GM15510 (cell line): Measurements from ENCODE around the gene SNX33.

Experiments
- POLR2A ChIP-seq: IDR thresholded peaks from 3 replicates; pipeline ENCODE4 v1.6.1; 2011; ENCODE audit warnings: borderline replicate concordance; ENCODE audit not compliant: insufficient read length; ENCODE audit errors: extremely low read depth

The SNX33 gene

DNA sequence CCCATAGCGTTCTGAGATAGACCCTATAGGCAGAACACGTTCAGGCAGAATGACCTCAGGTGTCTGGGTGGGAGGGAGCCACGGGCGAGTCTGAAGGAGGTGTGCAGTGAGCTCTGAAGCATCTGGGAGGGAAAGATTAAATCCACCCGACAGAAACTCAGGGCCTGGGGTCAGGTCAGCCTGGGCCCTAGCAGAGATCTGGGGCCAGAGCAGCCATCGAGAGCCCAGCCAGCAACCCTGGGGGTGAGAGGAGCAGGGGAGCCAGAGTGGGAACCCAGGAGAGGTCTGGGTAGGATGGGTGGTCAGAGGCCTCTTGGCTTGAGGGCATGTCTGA lies 22.1 kb downstream of the SNX33 start:
- TF ChIP-seq POLR2A = no peak

DNA sequence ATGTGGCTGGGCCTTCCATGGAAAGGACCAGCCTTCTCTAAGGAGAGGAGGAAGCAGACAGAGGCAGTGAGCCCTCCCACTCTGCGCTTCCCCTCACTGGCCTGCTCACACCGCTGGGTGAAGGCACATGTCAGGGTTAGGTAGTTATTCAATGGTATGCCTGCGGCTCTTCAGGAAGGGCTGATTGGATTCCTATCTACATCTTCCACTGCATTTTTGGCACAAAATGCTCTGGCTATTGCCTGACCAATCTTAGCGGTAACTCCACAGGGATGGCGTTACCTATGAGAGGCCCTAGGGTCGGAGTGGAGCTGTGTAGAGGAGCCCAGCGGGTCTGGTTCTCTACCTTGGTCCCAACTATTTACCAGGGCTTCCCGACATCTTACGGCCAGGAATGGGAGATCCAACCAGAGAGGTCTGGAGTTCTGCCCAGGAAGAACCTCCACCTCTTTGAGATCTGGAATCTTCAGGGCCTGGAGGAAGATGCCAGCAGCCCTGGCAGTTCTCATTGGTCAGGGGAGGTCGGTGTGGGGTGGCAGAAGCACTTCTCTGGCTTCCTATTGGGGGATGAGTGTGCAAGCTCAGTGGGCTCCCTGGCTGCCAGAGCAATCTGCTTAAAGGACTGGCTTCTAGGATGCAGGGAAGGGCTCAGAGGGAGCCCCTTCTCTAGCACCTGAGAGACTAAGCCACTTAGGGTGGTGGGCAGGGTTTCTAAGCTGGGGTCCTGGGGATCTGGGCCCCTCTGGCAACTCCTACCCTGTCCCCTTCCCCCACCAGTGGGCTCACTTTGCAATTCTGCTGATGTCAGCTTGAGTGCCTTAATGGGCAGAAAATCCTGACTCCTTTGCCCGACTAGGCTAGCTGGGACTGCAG lies 24.3 kb downstream of the SNX33 start:
- TF ChIP-seq POLR2A = no peak

DNA sequence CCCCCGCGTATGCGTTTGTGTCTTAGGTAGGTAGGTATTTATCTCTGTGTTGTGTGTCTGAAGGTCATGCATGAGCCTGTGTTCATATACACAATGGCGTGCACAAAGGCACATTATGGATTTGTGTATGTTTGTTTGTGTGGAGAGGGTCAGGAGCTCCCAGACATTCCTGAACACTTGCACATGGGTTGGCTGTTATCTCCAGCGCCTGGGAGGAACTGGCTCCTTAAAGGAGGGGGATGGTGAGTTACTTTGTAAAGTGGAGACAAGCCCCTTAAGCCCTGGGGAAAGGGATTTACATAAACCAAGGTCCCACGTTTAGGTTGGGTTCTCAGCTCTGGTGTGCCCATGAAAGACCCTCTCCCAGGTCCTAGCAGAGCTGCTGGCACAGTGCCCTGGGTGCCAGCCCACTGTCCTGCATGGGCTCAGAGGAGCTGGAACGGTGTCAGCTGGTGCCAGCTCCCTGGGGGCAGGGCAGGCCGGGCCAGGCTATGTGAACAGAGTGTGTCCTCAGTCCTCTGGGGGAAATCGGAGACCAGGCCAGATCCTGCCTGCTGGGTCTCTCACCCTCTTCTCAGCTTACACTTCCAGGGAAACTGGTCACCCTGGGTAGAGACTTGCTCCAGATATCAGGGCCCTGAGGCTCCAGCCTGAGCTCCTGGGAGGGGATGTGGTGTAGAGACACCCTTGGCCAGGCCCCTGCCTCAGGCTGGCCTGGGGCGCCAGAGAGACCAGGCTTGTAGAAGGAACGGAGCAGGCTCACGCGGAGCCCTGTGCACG lies 25.1 kb downstream of the SNX33 start:
- TF ChIP-seq POLR2A = no peak

DNA sequence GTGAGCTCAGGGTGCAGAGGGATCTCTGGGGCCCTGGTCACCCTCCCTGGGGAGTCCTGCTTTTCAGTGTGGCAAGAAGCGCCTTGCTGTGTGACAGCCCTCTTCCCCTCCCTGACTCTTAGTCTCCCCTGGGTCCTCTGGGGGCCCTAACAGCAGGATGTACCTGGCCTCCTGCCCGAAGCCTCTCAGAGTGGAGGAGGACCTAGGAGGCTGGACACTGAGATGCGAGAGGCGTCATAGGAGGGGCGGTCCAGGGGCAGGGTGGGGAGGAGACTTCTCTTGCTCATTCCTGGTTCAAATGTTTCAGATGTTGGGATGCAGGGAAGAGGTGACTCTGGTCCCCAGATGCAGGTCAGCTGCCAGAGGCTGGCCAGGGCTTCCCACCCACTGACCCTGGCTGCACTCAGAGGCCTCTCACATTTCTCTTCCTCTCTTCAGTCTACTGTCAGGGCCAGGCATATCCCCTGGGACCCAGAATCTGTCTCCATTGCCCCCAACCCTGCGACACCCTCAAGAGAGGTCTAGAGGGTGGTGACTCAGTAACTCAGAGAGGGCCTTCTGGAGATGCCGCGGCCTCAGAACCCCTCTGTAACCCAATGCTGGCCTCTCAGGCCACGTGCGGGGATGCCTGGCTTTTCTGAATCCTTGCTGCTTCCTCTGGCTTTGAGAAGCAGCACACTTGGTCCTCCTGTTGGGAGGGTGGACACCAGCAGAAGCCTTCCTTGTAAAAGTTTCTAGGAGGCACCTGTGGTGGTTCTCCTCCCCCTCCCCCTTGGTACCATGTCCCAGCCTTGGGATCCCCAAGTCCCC lies 25.9 kb downstream of the SNX33 start:
- TF ChIP-seq POLR2A = no peak

DNA sequence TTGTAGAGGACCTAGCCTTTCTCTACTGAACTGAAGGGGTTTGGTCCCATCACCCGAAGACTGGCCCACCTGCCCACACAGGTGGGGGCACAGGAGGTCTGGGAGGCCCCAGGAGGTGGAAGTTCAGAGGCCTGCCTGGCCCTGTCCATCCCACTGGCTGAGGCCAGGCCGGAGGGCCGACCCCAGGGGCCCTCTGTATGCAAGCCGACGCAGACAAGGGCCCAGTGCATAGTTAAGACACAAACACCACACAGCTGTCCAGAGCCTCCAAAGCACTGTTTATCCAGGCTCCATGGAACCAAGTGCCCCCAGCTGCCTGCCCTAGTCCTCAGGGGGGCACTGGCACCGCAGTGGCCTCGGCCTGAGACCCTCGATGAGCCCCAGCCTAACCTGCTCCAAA lies 26.7 kb downstream of the SNX33 start:
- no peak for TF ChIP-seq POLR2A

GRCh38 chr15:75675579-75676404 lies 28.1 kb downstream of the SNX33 start:
- TF ChIP-seq POLR2A = no peak

DNA sequence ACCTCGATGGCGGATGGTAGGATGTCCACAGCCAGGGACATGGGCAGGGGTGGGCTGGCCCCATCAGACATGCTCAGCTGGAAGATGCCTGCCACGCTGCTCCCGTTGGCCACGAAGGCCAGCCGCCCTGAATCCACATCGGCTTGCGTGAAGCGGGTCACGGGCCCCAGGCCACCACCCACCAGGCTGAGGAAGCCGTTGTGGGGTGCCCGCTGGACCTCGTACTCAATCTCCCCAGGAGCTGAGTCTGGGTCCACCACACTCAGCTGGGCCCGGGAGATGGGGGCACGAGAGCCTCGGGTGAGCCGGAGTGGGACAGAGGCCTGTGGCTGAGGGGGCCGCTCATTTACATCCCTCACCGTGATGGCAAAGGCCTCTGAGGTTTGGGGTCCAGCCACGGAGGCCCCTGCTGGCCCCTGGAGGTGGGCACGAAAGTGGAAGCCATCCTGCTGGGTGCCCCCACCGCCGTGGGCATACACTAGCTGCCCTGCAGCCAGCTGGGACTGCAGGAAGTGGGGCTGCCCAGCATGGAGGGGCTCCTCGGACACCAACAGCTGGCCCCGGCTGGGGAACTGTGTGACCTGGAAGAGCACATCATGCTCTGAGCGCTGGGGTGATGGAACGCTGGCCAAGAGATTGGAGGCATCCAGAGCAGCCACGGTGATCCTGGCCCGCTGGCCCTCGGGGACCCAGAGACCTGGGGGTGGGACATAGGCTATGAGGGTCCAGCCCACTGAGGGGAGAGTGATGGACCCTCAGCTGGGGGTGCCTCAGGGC lies 29.2 kb downstream of the SNX33 start:
- TF ChIP-seq POLR2A = no peak

GRCh38 chr15:75677465-75678323 lies 30.0 kb downstream of the SNX33 start:
- TF ChIP-seq POLR2A = no peak

DNA sequence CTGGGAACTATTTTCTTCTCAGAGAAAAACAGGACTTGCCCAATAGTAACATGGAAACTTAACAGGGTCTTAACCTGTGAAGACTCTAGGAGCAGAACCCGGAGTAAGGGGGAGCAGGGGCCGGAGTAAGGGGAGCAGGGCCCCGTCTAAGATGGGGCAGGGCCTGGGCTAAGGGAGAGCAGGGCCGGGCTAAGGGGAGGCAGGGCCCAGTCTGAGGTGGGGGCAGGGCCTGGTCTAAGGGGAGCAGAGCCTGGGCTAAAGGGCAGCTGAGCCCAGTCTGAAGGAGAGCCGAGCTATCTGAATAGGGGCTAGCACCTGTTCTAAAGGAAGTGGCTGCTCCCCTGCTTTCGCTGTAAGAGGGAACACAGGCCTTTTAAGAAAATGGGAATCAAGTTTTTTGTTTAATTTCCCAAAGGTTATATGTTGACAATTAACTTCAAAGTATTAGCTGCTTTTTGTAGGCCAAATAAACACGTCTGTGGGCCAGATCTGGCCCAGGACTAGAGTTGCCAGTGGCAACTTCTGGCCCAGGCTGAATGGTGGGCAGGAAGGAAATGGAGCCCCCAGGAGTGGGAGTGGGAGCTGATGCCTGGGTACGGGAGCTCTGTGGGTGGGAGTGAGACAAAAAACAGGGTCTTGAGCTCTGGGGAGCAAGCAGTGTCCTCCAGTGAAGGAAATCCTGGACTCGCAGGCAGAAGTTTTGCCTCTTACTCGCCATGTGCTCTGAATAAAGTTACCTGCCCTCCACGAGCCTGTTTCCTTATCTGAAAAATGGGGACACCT lies 32.5 kb downstream of the SNX33 start:
- no peak for TF ChIP-seq POLR2A

GRCh38 chr15:75682181-75683135 lies 34.7 kb downstream of the SNX33 start:
- no peak for TF ChIP-seq POLR2A

GRCh38 chr15:75684648-75685047 lies 36.9 kb downstream of the SNX33 start:
- no peak for TF ChIP-seq POLR2A
